H9 (cell line): ENCODE data around the gene WIPI1. TPM values are rescaled to one million over a fixed set of nuclear protein-coding genes. Genes with fewer than 3 reads are reported as not detected.

Source experiments
- DNase-seq: peaks from one replicate; pipeline ENCODE4 v3.0.0-alpha.2; 2017
- H2AFZ ChIP-seq: one replicate; pipeline ENCODE4 v1.6.1; 2013; ENCODE audit warnings: mild to moderate bottlenecking, low read length, control low read depth, moderate library complexity
- H2AK5ac ChIP-seq: 2 replicates; pipeline ENCODE4 v1.6.1; 2013; ENCODE audit warnings: low read length, control low read depth, mixed read lengths; ENCODE audit not compliant: insufficient read length
- H2BK120ac ChIP-seq: one replicate; pipeline ENCODE4 v1.6.1; 2013; ENCODE audit warnings: low read depth, mild to moderate bottlenecking, low read length, control low read depth, inconsistent platforms; ENCODE audit not compliant: poor library complexity, severe bottlenecking
- H2BK12ac ChIP-seq: 2 replicates; pipeline ENCODE4 v1.6.1; 2013; ENCODE audit warnings: low read length, control low read depth, mixed read lengths, low read depth; ENCODE audit not compliant: insufficient read length
- H2BK15ac ChIP-seq: 2 replicates; pipeline ENCODE4 v1.6.1; 2013; ENCODE audit warnings: low read depth, low read length, control low read depth
- H2BK20ac ChIP-seq: one replicate; pipeline ENCODE4 v1.6.1; 2013; ENCODE audit warnings: low read depth, mild to moderate bottlenecking, low read length, control low read depth, inconsistent platforms; ENCODE audit not compliant: poor library complexity, severe bottlenecking
- H2BK5ac ChIP-seq: 2 replicates; pipeline ENCODE4 v1.6.1; 2013; ENCODE audit warnings: low read length, control low read depth, mixed read lengths; ENCODE audit not compliant: insufficient read length
- H3K14ac ChIP-seq: 2 replicates; pipeline ENCODE4 v1.6.1; 2013; ENCODE audit warnings: low read length, control low read depth; ENCODE audit not compliant: insufficient read depth
- H3K18ac ChIP-seq: 2 replicates; pipeline ENCODE4 v1.6.1; 2013; ENCODE audit warnings: low read depth, mild to moderate bottlenecking, mixed read lengths, low read length, control low read depth; ENCODE audit not compliant: insufficient read length
- H3K23ac ChIP-seq: 2 replicates; pipeline ENCODE4 v1.6.1; 2013; ENCODE audit warnings: low read length, control low read depth, mixed read lengths, low read depth; ENCODE audit not compliant: insufficient read length
- H3K23me2 ChIP-seq: 2 replicates; pipeline ENCODE4 v1.6.1; 2013; ENCODE audit warnings: low read depth, mild to moderate bottlenecking, mixed read lengths, low read length, control low read depth; ENCODE audit not compliant: insufficient read length, poor library complexity, severe bottlenecking
- H3K27ac ChIP-seq: 2 replicates; pipeline ENCODE4 v1.5.1; 2013; ENCODE audit warnings: low read length, control low read depth, mixed read lengths, low read depth; ENCODE audit not compliant: insufficient read length
- H3K27me3 ChIP-seq: 2 replicates; pipeline ENCODE4 v1.6.1; 2013; ENCODE audit warnings: low read length, control low read depth, inconsistent platforms; ENCODE audit not compliant: insufficient read depth
- H3K4ac ChIP-seq: 2 replicates; pipeline ENCODE4 v1.6.1; 2013; ENCODE audit warnings: low read depth, mild to moderate bottlenecking, control low read depth, inconsistent platforms, low read length, moderate library complexity
- H3K4me1 ChIP-seq: 2 replicates; pipeline ENCODE4 v1.6.1; 2013; ENCODE audit warnings: low read length, control low read depth, inconsistent platforms; ENCODE audit not compliant: insufficient read depth
- H3K4me2 ChIP-seq: 2 replicates; pipeline ENCODE4 v1.6.1; 2013; ENCODE audit warnings: low read length, control low read depth, mixed read lengths; ENCODE audit not compliant: insufficient read length, insufficient read depth
- H3K56ac ChIP-seq: 2 replicates; pipeline ENCODE4 v1.6.1; 2013; ENCODE audit warnings: low read depth, mild to moderate bottlenecking, mixed read lengths, low read length, control low read depth; ENCODE audit not compliant: insufficient read length
- H3K79me1 ChIP-seq: 2 replicates; pipeline ENCODE4 v1.6.1; 2013; ENCODE audit warnings: low read depth, mild to moderate bottlenecking, moderate library complexity, low read length, control low read depth, inconsistent platforms; ENCODE audit not compliant: insufficient read depth, poor library complexity, severe bottlenecking
- H3K79me2 ChIP-seq: 2 replicates; pipeline ENCODE4 v1.6.1; 2013; ENCODE audit warnings: low read length, control low read depth, inconsistent platforms; ENCODE audit not compliant: insufficient read depth
- H3K9ac ChIP-seq: 2 replicates; pipeline ENCODE4 v1.6.1; 2013; ENCODE audit warnings: low read length, control low read depth, mixed read lengths; ENCODE audit not compliant: insufficient read length; ENCODE audit errors: extremely low read depth
- H3K9me3 ChIP-seq: one replicate; pipeline ENCODE4 v1.6.1; 2013; ENCODE audit warnings: low read depth, low read length, inconsistent platforms; ENCODE audit not compliant: control insufficient read depth
- H3T11ph ChIP-seq: one replicate; pipeline ENCODE4 v1.6.1; 2013; ENCODE audit warnings: mild to moderate bottlenecking, low read length, control low read depth, inconsistent platforms
- H4K20me1 ChIP-seq: one replicate; pipeline ENCODE4 v1.6.1; 2013; ENCODE audit not compliant: control insufficient read depth, insufficient read length, insufficient read depth
- H4K5ac ChIP-seq: 2 replicates; pipeline ENCODE4 v1.6.1; 2013; ENCODE audit warnings: low read depth, mild to moderate bottlenecking, mixed read lengths, low read length, control low read depth; ENCODE audit not compliant: insufficient read length
- H4K8ac ChIP-seq: replicated peaks from 2 replicates; pipeline ENCODE4 v1.6.1; 2013; ENCODE audit warnings: low read length, control low read depth, mixed read lengths, low read depth; ENCODE audit not compliant: insufficient read length
- H4K91ac ChIP-seq: 2 replicates; pipeline ENCODE4 v1.6.1; 2013; ENCODE audit warnings: low read depth, mild to moderate bottlenecking, moderate library complexity, mixed read lengths, low read length, control low read depth; ENCODE audit not compliant: insufficient read length
- H3K27ac Mint-ChIP-seq, 3 experiments: 2 replicates in 2 of 3; 3 replicates in 1 of 3; pipeline ENCODE4 v1.8.0; 2020 to 2021; ENCODE audit warnings: mixed read lengths in 3 of 3, mild to moderate bottlenecking in 1 of 3, moderate library complexity in 1 of 3
- H3K27me3 Mint-ChIP-seq: 2 replicates; pipeline ENCODE4 v1.8.0; 2021; ENCODE audit warnings: low read depth, mild to moderate bottlenecking, moderate library complexity, mixed read lengths
- H3K36me3 Mint-ChIP-seq, 3 experiments: 2 replicates in 2 of 3; 3 replicates in 1 of 3; pipeline ENCODE4 v1.8.0; 2020 to 2021; ENCODE audit warnings: low read depth in 3 of 3, mixed read lengths in 3 of 3; ENCODE audit not compliant: insufficient read depth in 1 of 3
- H3K4me1 Mint-ChIP-seq, 2 experiments: 2 replicates each; pipeline ENCODE4 v1.8.0; 2020; ENCODE audit warnings: mixed read lengths in 2 of 2
- H3K4me3 Mint-ChIP-seq, 2 experiments: 2 replicates in 1 of 2; 3 replicates in 1 of 2; pipeline ENCODE4 v1.8.0; 2020 to 2021; ENCODE audit warnings: mild to moderate bottlenecking in 2 of 2, mixed read lengths in 2 of 2, moderate library complexity in 1 of 2
- H3K9me3 Mint-ChIP-seq, 2 experiments: 2 replicates in 1 of 2; 3 replicates in 1 of 2; pipeline ENCODE4 v1.8.0; 2020; ENCODE audit warnings: mild to moderate bottlenecking in 2 of 2, mixed read lengths in 2 of 2, moderate library complexity in 1 of 2
- WGBS: extraction: QIAGEN DNeasy Blood & Tissue Kit; methylation state at CpG from one replicate; pipeline ENCODE4 v1.1.7; 2013; ENCODE audit warnings: missing lambda C conversion rate, low lambda C conversion rate, mixed read lengths; ENCODE audit not compliant: insufficient read length; ENCODE audit errors: extremely low coverage; 5-methylcytosine and 5-hydroxymethylcytosine counted together
- total RNA-seq: library from RNA; stranded (reverse); gene quantifications from 2 replicates; pipeline ENCODE4 v1.2.1, GENCODE V29; 2021
- TF ChIP-seq, protein P1 (sequence below): fragments of 200-600 bp; sonication (generic); conservative IDR thresholded peaks from 3 replicates; pipeline ENCODE4 v1.8.0; 2021; ENCODE audit warnings: antibody characterized with exemption, mild to moderate bottlenecking

The WIPI1 gene
- total RNA-seq, 1 experiment from 2014 or later: 15.4 TPM

DNA sequence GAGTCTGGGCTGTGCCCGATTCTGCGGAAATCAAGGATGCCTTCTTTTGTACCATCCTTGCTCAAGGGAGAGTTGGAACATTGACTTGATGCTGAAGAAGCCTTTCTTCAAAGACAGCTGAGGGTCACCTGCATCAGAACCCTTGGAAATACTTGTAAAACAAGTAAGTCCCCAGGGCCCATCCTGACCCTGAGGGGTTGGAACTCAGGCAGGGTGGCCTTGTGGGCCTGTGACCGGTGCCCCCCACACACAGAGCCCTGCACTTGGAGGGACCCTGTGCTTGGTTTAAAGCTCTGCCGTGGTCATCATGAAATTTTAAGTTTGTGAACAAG, 56.9 kb downstream of the WIPI1 start:
- peaks cover 3 to 7% (median 4%) of the 10 kb centered on the region in 3 experiments; a peak in 4 of 7 replicates for H3K36me3 Mint-ChIP-seq
- H3K4me1 Mint-ChIP-seq: peaks cover 23 to 24% of the 10 kb centered on the region in 2 experiments
- no peak overlapping the region for H2BK20ac ChIP-seq
- no peaks in the 10 kb centered on the region for H3K79me1 ChIP-seq
- H3K23ac ChIP-seq: no peak overlapping the region
- H3K4me3 Mint-ChIP-seq: no peak overlapping the region
- no peak overlapping the region for H3K56ac ChIP-seq
- H3K9ac ChIP-seq: no peak overlapping the region
- no peaks in the 10 kb centered on the region for H3K79me2 ChIP-seq
- no peak overlapping the region for H4K91ac ChIP-seq
- H3T11ph ChIP-seq: no peak overlapping the region
- WGBS: no CpG with 5 or more reads among the region's 4 CpGs
- H3K27me3 ChIP-seq: no peaks in the 10 kb centered on the region
- peaks cover 3% of the 10 kb centered on the region for H3K27me3 Mint-ChIP-seq
- DNase-seq: peak; percentile 12
- TF ChIP-seq, protein P1, sequence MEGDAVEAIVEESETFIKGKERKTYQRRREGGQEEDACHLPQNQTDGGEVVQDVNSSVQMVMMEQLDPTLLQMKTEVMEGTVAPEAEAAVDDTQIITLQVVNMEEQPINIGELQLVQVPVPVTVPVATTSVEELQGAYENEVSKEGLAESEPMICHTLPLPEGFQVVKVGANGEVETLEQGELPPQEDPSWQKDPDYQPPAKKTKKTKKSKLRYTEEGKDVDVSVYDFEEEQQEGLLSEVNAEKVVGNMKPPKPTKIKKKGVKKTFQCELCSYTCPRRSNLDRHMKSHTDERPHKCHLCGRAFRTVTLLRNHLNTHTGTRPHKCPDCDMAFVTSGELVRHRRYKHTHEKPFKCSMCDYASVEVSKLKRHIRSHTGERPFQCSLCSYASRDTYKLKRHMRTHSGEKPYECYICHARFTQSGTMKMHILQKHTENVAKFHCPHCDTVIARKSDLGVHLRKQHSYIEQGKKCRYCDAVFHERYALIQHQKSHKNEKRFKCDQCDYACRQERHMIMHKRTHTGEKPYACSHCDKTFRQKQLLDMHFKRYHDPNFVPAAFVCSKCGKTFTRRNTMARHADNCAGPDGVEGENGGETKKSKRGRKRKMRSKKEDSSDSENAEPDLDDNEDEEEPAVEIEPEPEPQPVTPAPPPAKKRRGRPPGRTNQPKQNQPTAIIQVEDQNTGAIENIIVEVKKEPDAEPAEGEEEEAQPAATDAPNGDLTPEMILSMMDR: no peak
- H2BK12ac ChIP-seq: no peak overlapping the region
- no peak overlapping the region for H2BK5ac ChIP-seq
- no peak overlapping the region for H3K27ac ChIP-seq
- H4K5ac ChIP-seq: no peak overlapping the region
- no peaks in the 10 kb centered on the region for H3K23me2 ChIP-seq
- no peak overlapping the region for H2BK120ac ChIP-seq
- no peak overlapping the region for H3K27ac Mint-ChIP-seq
- H3K18ac ChIP-seq: no peak overlapping the region
- no peaks in the 10 kb centered on the region for H4K20me1 ChIP-seq
- H4K8ac ChIP-seq: no peak overlapping the region
- H3K14ac ChIP-seq: no peak overlapping the region
- H3K4ac ChIP-seq: no peak overlapping the region
- H2BK15ac ChIP-seq: no peak overlapping the region
- no peak overlapping the region for H2AK5ac ChIP-seq
- no peaks in the 10 kb centered on the region for H3K4me1 ChIP-seq
- no peak overlapping the region for H3K4me2 ChIP-seq
- no peak overlapping the region for H2AFZ ChIP-seq
- H3K9me3 Mint-ChIP-seq: peaks cover 9 to 11% of the 10 kb centered on the region in 2 experiments; a peak in 4 of 5 replicates
- no peaks in the 10 kb centered on the region for H3K9me3 ChIP-seq
